ENCODE measurements around the gene SNRPB. TPM values are rescaled to one million over a fixed set of nuclear protein-coding genes. Genes with fewer than 3 reads are reported as not detected.

Gene SNRPB
- total RNA-seq, 1 experiment from 2014 or later: 539 TPM

- POLR2A ChIA-PET: no interaction called here
- Mint-ChIP-seq H3K27me3 (ENCODE audit: low read depth) (no peaks in the 10 kb centered on the region), H3K27ac (no peak overlapping the region), H3K4me3 (no peak overlapping the region), H3K4me1 (no peaks in the 10 kb centered on the region), H3K36me3 (peaks cover 36% of the 10 kb centered on the region), H3K9me3 (peaks cover 8% of the 10 kb centered on the region; the same call in 1 of the 2 replicates)
- DNase-seq (ENCODE audit: low spot score) (no peak), ATAC-seq (no peak)
- CTCF ChIA-PET: no interaction called here
- no peak for TF ChIP-seq NFYB (CRISPR knock-in tag; conservative IDR thresholded peaks at IDR 0.05; ENCODE audit: low read depth)
- no peak for TF ChIP-seq HMGXB4 (CRISPR knock-in tag; IDR thresholded peaks at IDR 0.05)
- TF ChIP-seq ZNF219 (CRISPR knock-in tag; IDR thresholded peaks at IDR 0.05; ENCODE audit: borderline replicate concordance): no peak
- TF ChIP-seq PRRX2 (CRISPR knock-in tag; IDR thresholded peaks at IDR 0.05): no peak
- TF ChIP-seq TP53 (CRISPR knock-in tag; IDR thresholded peaks at IDR 0.05): no peak
- TF ChIP-seq FOXP4 (CRISPR knock-in tag; IDR thresholded peaks at IDR 0.05): no peak
- TF ChIP-seq OVOL2 (CRISPR knock-in tag; IDR thresholded peaks at IDR 0.05; ENCODE audit: borderline replicate concordance): no peak
- no peak for TF ChIP-seq ZNF423 (CRISPR knock-in tag; IDR thresholded peaks at IDR 0.05)
- TF ChIP-seq NR1H2 (CRISPR knock-in tag; IDR thresholded peaks at IDR 0.05): no peak
- no peak for TF ChIP-seq ATF6 (CRISPR knock-in tag; IDR thresholded peaks at IDR 0.05)
- no peak for TF ChIP-seq IRF2 (CRISPR knock-in tag; IDR thresholded peaks at IDR 0.05; ENCODE audit: borderline replicate concordance, low read depth)
- no peak for TF ChIP-seq ESRRA (CRISPR knock-in tag; IDR thresholded peaks at IDR 0.05; ENCODE audit: borderline replicate concordance)
- no peak for TF ChIP-seq FOXP1 (CRISPR knock-in tag; IDR thresholded peaks at IDR 0.05; ENCODE audit: borderline replicate concordance)
- no peak for TF ChIP-seq ZNF425 (CRISPR knock-in tag; conservative IDR thresholded peaks at IDR 0.05)
- TF ChIP-seq MLX (CRISPR knock-in tag; IDR thresholded peaks at IDR 0.05): no peak
- no peak for TF ChIP-seq MAX (CRISPR knock-in tag; IDR thresholded peaks at IDR 0.05)
- TF ChIP-seq SP1 (CRISPR knock-in tag; conservative IDR thresholded peaks at IDR 0.05): no peak
Observed at GRCh38 chr20:2483504-2483903, 12.9 kb upstream of the SNRPB start.

GRCh38 chr20:2480381-2480780, 9.8 kb upstream of the SNRPB start:
- no peak overlapping the region for H3K4me3 Mint-ChIP-seq
- ATAC-seq: no peak
- CTCF ChIA-PET: no interaction called here
- TF ChIP-seq ELF4 (CRISPR knock-in tag; IDR thresholded peaks at IDR 0.05; ENCODE audit: low read depth): no peak
- TF ChIP-seq PREB (CRISPR knock-in tag; IDR thresholded peaks at IDR 0.05; ENCODE audit: borderline replicate concordance): no peak
- TF ChIP-seq MLX (CRISPR knock-in tag; IDR thresholded peaks at IDR 0.05): no peak
- TF ChIP-seq FOXK1 (CRISPR knock-in tag; IDR thresholded peaks at IDR 0.05): no peak
- TF ChIP-seq STAT6 (CRISPR knock-in tag; conservative IDR thresholded peaks at IDR 0.05; ENCODE audit: low read depth): no peak
- TF ChIP-seq SP1 (CRISPR knock-in tag; conservative IDR thresholded peaks at IDR 0.05): no peak
- TF ChIP-seq TEAD4 (CRISPR knock-in tag; IDR thresholded peaks at IDR 0.05): no peak

More at GRCh38 chr20:2480381-2480780, 9.8 kb upstream of the SNRPB start:
- H3K9me3 Mint-ChIP-seq: peaks cover 8% of the 10 kb centered on the region; the same call in 1 of the 2 replicates
- peaks cover 16% of the 10 kb centered on the region for H3K4me1 Mint-ChIP-seq
- H3K36me3 Mint-ChIP-seq: peaks cover 29% of the 10 kb centered on the region; the same call in 1 of the 2 replicates
- no peak for DNase-seq (ENCODE audit: low spot score)
- H3K27ac Mint-ChIP-seq: no peak overlapping the region
- H3K27me3 Mint-ChIP-seq (ENCODE audit: low read depth): no peaks in the 10 kb centered on the region
- POLR2A ChIA-PET: no interaction called here
